ENCODE data around the gene TMEM184A. TPM values are rescaled to one million over a fixed set of nuclear protein-coding genes. Genes with fewer than 3 reads are reported as not detected.

The TMEM184A gene
- total RNA-seq, 2 donors from 2014 or later: 1.5 TPM; not detected in 1

GRCh38 chr7:1557771-1558170, 1.8 kb upstream of the TMEM184A start:
- H3K27me3 ChIP-seq (replicated peaks; ENCODE audit: insufficient read depth): no peaks in the 10 kb centered on the region
- H3K4me3 ChIP-seq: no peak overlapping the region
- H3K36me3 ChIP-seq: no peaks in the 10 kb centered on the region
- H3K9me3 ChIP-seq: no peaks in the 10 kb centered on the region
- TF ChIP-seq CTCF (IDR thresholded peaks at IDR 0.05): no peak
- H3K4me1 ChIP-seq (ENCODE audit: control insufficient read depth in 1 of 2, low read depth in 2 of 2): peaks cover 4 to 11% of the 10 kb centered on the region in 2 donors
- no peak overlapping the region for H3K27ac ChIP-seq
- DNase-seq (ENCODE audit: low spot score) (no peak), ATAC-seq (ENCODE audit: insufficient number of reproducible peaks, low FRiP score, low read depth) (no peak)

DNA sequence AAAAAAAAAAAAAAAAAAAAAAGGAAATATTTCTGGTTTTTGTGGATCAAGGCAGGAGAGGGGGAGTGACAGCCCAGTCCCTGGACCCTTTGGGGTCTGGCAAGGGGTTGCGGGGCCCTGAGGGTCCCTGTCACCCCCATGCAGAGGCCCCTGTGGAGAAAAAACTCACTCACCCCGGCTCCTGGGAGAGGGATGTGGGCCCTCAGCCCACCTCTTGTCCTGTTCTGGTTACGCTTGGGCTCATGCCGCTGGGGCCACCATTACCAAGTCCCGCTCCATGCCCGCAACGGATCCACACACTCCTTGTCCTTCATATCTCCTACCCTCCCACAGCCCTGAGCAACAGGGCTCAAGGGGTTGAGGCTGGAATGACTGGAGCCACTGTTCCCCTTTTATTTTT, 1.0 kb upstream of the TMEM184A start:
- Histone ChIP-seq H3K4me3 (no peak overlapping the region), H3K9me3 (no peaks in the 10 kb centered on the region), H3K27ac (no peak overlapping the region), H3K36me3 (no peaks in the 10 kb centered on the region), H3K27me3 (replicated peaks; ENCODE audit: insufficient read depth) (no peaks in the 10 kb centered on the region), H3K4me1 (ENCODE audit: control insufficient read depth in 1 of 2, low read depth in 2 of 2) (peaks cover 4 to 11% of the 10 kb centered on the region in 2 donors)
- no peak for TF ChIP-seq CTCF (IDR thresholded peaks at IDR 0.05)
- DNase-seq (ENCODE audit: low spot score): no peak
- ATAC-seq (ENCODE audit: insufficient number of reproducible peaks, low FRiP score, low read depth): no peak

DNA sequence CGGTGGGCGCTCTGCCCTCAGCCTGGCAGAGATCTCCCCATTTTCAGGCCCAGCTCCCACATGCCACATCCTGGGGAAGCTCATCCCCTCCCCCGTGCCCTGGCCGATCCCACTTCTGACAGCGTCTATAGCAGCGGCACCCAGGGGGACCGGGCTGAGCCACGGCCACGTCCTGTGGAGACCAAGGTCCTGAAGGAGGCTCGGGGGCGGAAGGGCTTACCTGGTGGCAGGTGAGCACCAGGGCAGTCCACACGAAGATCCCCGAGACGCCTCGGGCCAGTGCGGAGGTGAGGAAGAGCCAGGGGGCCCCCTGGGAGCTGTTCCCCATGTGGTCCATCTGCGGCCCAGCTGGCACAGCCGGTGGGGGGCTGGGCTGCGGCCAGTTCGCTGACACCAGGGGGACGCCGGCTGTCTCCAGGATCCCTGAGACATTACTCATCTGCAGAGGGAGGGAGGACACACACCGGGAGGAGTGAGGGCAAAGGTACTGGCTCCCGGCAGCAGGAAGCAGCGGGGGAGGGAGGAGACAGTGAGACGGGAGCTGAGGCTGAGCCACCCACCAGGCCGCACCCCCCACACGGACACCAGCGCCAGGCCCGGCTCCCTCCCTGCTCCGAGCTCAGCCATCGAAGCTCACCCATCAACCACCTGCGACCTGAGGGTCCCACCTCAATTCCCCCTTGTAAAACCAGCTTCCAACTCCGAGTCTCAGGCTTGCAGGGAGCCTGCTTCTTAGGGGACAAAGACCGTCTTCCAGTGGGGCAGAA, 776 bp downstream of the TMEM184A start:
- no peak for DNase-seq (ENCODE audit: low spot score)
- Histone ChIP-seq H3K27ac (no peak overlapping the region), H3K4me1 (ENCODE audit: control insufficient read depth in 1 of 2, low read depth in 2 of 2) (peaks cover 4 to 11% of the 10 kb centered on the region in 2 donors), H3K27me3 (replicated peaks; ENCODE audit: insufficient read depth) (no peaks in the 10 kb centered on the region), H3K9me3 (no peaks in the 10 kb centered on the region), H3K36me3 (no peaks in the 10 kb centered on the region), H3K4me3 (no peak overlapping the region)
- TF ChIP-seq CTCF (IDR thresholded peaks at IDR 0.05): no peak
- ATAC-seq (ENCODE audit: insufficient number of reproducible peaks, low FRiP score, low read depth): peak; percentile 55

DNA sequence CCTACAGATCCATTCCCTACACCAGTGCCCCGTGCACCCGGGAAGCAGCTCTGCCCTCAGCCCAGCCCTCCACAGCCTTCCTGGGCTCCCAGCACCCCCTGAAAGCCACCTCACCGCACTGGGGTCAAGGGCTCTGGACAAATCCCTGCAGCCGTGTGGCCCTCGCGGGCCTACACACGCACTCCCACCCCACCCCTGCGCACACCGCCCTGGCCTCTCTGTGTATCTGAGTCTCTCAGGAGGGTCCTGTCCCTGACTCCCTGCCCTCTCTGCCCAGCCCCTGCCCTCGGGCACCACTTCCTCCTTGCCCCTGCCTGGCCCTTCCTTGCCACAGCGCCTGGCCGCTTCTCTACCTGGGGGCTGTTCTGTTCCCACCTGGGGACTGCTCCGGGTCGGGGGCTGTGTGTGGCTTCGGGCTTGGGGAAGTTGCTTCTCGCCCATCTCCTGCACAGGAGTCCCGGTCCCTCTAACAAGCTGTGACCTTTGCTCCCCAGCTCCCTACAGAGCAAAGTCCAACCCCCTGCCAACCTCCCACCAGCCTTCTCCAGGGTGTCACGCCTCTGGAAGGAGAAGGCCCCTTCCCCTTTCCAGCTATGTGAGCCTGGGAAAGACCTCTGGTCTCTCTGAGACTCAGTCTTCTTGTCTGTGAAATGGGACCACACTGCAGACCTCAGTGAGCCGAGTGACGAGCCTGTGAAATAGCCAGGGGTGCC, 1.5 kb downstream of the TMEM184A start:
- H3K27ac ChIP-seq: no peak overlapping the region

More for the DNA sequence above, 1.5 kb downstream of the TMEM184A start:
- Histone ChIP-seq H3K4me1 (ENCODE audit: control insufficient read depth in 1 of 2, low read depth in 2 of 2) (peaks cover 4 to 11% of the 10 kb centered on the region in 2 donors), H3K36me3 (no peaks in the 10 kb centered on the region), H3K27me3 (replicated peaks; ENCODE audit: insufficient read depth) (no peaks in the 10 kb centered on the region), H3K4me3 (no peak overlapping the region), H3K9me3 (no peaks in the 10 kb centered on the region)
- no peak for ATAC-seq (ENCODE audit: insufficient number of reproducible peaks, low FRiP score, low read depth)
- DNase-seq (ENCODE audit: low spot score): no peak
- no peak for TF ChIP-seq CTCF (IDR thresholded peaks at IDR 0.05)

Measured in thoracic aorta (tissue), 2 donors.